ENCODE measurements around the gene NKX1-2. TPM values are rescaled to one million over a fixed set of nuclear protein-coding genes. Genes with fewer than 3 reads are reported as not detected.

Gene NKX1-2
- total RNA-seq, 1 donor from 2014 or later = under 0.01 TPM

- no peak for FAIRE-seq
Observed at GRCh38 chr10:124476043-124476725, 26.3 kb upstream of the NKX1-2 start.

GRCh38 chr10:124474514-124475070, 24.8 kb upstream of the NKX1-2 start:
- no peak for FAIRE-seq
- DNase-seq (ENCODE audit: low spot score in 2 of 2) = no peak

More at GRCh38 chr10:124476043-124476725, 26.3 kb upstream of the NKX1-2 start:
- no peak for DNase-seq (ENCODE audit: low spot score in 2 of 2)

GRCh38 chr10:124473070-124473469, 23.2 kb upstream of the NKX1-2 start:
- FAIRE-seq (no peak), DNase-seq (ENCODE audit: low spot score in 2 of 2) (no peak)

GRCh38 chr10:124472071-124472470, 22.2 kb upstream of the NKX1-2 start:
- FAIRE-seq = no peak
- no peak for DNase-seq (ENCODE audit: low spot score in 2 of 2)

GRCh38 chr10:124470544-124471434, 21.0 kb upstream of the NKX1-2 start:
- DNase-seq (ENCODE audit: low spot score in 2 of 2) = no peak

GRCh38 chr10:124469956-124470484, 20.2 kb upstream of the NKX1-2 start:
- FAIRE-seq = no peak
- DNase-seq (ENCODE audit: low spot score in 2 of 2) = no peak

More at GRCh38 chr10:124470544-124471434, 21.0 kb upstream of the NKX1-2 start:
- no peak for FAIRE-seq

GRCh38 chr10:124468624-124469023, 18.8 kb upstream of the NKX1-2 start:
- no peak for DNase-seq (ENCODE audit: low spot score in 2 of 2)
- FAIRE-seq = no peak

- DNase-seq (ENCODE audit: low spot score in 2 of 2) (no peak), FAIRE-seq (no peak)
Observed at GRCh38 chr10:124467165-124467564, 17.3 kb upstream of the NKX1-2 start.

- FAIRE-seq = no peak
Observed at GRCh38 chr10:124465777-124466488, 16.1 kb upstream of the NKX1-2 start.

GRCh38 chr10:124465003-124465776, 15.4 kb upstream of the NKX1-2 start:
- DNase-seq (ENCODE audit: low spot score in 2 of 2) = no peak
- FAIRE-seq = no peak

More at GRCh38 chr10:124465777-124466488, 16.1 kb upstream of the NKX1-2 start:
- no peak for DNase-seq (ENCODE audit: low spot score in 2 of 2)

GRCh38 chr10:124464028-124464965, 14.5 kb upstream of the NKX1-2 start:
- FAIRE-seq (no peak), DNase-seq (ENCODE audit: low spot score in 2 of 2) (no peak)

- no peak for FAIRE-seq
- no peak for DNase-seq (ENCODE audit: low spot score in 2 of 2)
Observed at GRCh38 chr10:124462348-124462695, 12.5 kb upstream of the NKX1-2 start.

GRCh38 chr10:124461642-124462347, 12.0 kb upstream of the NKX1-2 start, which contains the start of gene LHPP:
Gene LHPP, plus strand, starts transcription at chr10:124461823. Its CDS starts 40 bp downstream, at chr10:124461863.
- FAIRE-seq (no peak), DNase-seq (ENCODE audit: low spot score in 2 of 2) (peak; percentile 92 to 93)

GRCh38 chr10:124460144-124460543, 10.3 kb upstream of the NKX1-2 start:
- no peak for FAIRE-seq
- no peak for DNase-seq (ENCODE audit: low spot score in 2 of 2)

- DNase-seq (ENCODE audit: low spot score in 2 of 2) = no peak
- FAIRE-seq = no peak
Observed at GRCh38 chr10:124459395-124459794, 9.6 kb upstream of the NKX1-2 start.

- FAIRE-seq (no peak), DNase-seq (ENCODE audit: low spot score in 2 of 2) (no peak)
Observed at GRCh38 chr10:124458889-124459288, 9.1 kb upstream of the NKX1-2 start.

- FAIRE-seq (no peak), DNase-seq (ENCODE audit: low spot score in 2 of 2) (no peak)
Observed at GRCh38 chr10:124458473-124458872, 8.6 kb upstream of the NKX1-2 start.

- FAIRE-seq = no peak
- DNase-seq (ENCODE audit: low spot score in 2 of 2) = no peak
Observed at GRCh38 chr10:124455441-124455840, 5.6 kb upstream of the NKX1-2 start.

Measured in frontal cortex (tissue), 4 donors.